AG04450 (cell line): ENCODE results near the gene ZNF212. TPM values are rescaled to one million over a fixed set of nuclear protein-coding genes. Genes with fewer than 3 reads are reported as not detected.
"Not testable (repeated sequence)": the region's sequence is repeated elsewhere in the genome, so short reads cannot be mapped to it uniquely, and the experiment has no call there.

Source experiments
- CTCF ChIA-PET: fragments of 300-600, 350-600 bp; formaldehyde crosslinking; extraction: SDS; loops from one replicate; lab custom pipeline; 2022; ENCODE audit warnings: antibody characterized with exemption, inconsistent platforms; lab: Charles Lee
- POLR2A ChIA-PET: fragments of 350-600 bp; formaldehyde crosslinking; extraction: SDS; loops from one replicate; lab custom pipeline; 2021; ENCODE audit warnings: antibody characterized with exemption, inconsistent platforms; lab: Yijun Ruan, JAX
- DNase-seq: peaks from one replicate; pipeline ENCODE4 v3.0.0-alpha.2; 2011; ENCODE audit warnings: low read depth, low spot score
- H3K27ac ChIP-seq: one replicate; pipeline ENCODE4 v1.5.1; 2012; ENCODE audit warnings: low read depth, low read length, control low read depth
- H3K27me3 ChIP-seq: one replicate; pipeline ENCODE4 v1.6.0; 2012; ENCODE audit warnings: low read length; ENCODE audit not compliant: control insufficient read depth, insufficient read depth
- H3K4me3 ChIP-seq: 2 replicates; pipeline ENCODE4 v1.5.1; 2011; ENCODE audit warnings: mild to moderate bottlenecking, low read depth, low read length, control low read depth
- H3K9me3 ChIP-seq: 2 replicates; pipeline ENCODE4 v1.5.1; 2012; ENCODE audit warnings: low read length; ENCODE audit not compliant: control insufficient read depth, insufficient read depth
- CTCF ChIP-seq: IDR thresholded peaks from 2 replicates; pipeline ENCODE4 v1.5.1; 2011; ENCODE audit warnings: low read depth, low read length, control low read depth, inconsistent platforms
- polyA plus RNA-seq: library from polyadenylated mRNA; depleted of rRNA; stranded (reverse); fragments of >200 nt; gene quantifications from 2 replicates; pipeline ENCODE4 v1.2.3, GENCODE V29; 2011

Gene ZNF212
- polyA plus RNA-seq, 1 experiment, result 4.1 TPM

- Histone ChIP-seq H3K4me3 (no peak overlapping the region), H3K27ac (no peak overlapping the region), H3K9me3 (peaks cover 13% of the 10 kb centered on the region; the same call in 1 of the 2 replicates), H3K27me3 (no peaks in the 10 kb centered on the region)
- ChIA-PET POLR2A (interaction anchor here (1.5 kb wide), 1 partner anchor 33 kb away, joined by 4 read pairs; the partner anchor contains the start of gene ZNF282), CTCF (interaction anchor here (0.6 to 1.2 kb wide), 5 partner anchors 19 to 102 kb away, joined by 3 read pairs; partner anchors contain the start of genes ZNF425 and ZNF783)
- DNase-seq, result no peak
- no peak for TF ChIP-seq CTCF
Observed at GRCh38 chr7:149228831-149229471, 10.5 kb upstream of the ZNF212 start.

GRCh38 chr7:149229526-149229925 is 9.9 kb upstream of the ZNF212 start:
- H3K27ac ChIP-seq, result no peak overlapping the region
- H3K9me3 ChIP-seq, result peaks cover 13% of the 10 kb centered on the region; the same call in 1 of the 2 replicates
- H3K4me3 ChIP-seq, result no peak overlapping the region
- no peak for TF ChIP-seq CTCF
- POLR2A ChIA-PET, result interaction anchor here (1.5 kb wide), 1 partner anchor 34 kb away, joined by 4 read pairs; the partner anchor contains the start of gene ZNF282
- H3K27me3 ChIP-seq, result no peaks in the 10 kb centered on the region
- CTCF ChIA-PET, result interaction anchor here (0.6 to 1.1 kb wide), 3 partner anchors 23 to 103 kb away, joined by 3 read pairs; partner anchors contain the start of genes ZNF425 and ZNF783
- no peak for DNase-seq

DNA sequence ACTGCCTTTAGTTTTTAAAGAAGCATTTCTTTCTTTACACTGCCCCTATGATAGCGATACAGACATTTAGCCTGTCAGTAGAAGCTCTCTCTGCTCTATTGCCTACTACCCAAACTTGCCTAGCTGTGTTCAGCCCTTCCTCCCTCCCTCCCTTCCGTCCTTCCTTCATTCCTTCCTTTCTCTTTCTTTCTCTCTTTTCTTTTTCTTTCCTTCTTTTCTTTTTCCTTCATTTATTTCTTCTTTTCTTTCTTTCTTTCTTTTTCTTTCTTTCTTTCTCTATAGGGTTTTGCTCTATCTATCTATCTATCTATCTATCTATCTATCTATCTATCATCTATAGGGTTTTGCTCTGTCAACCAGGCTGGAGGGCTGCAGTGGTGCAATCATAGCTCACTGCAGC is 7.1 kb upstream of the ZNF212 start:
- DNase-seq, result no peak
- H3K27me3 ChIP-seq, result no peaks in the 10 kb centered on the region
- peak overlapping the region; percentile 96 for H3K27ac ChIP-seq
- H3K4me3 ChIP-seq, result no peak overlapping the region
- CTCF ChIA-PET, result interaction anchor here (1.1 to 1.3 kb wide), 2 partner anchors 9 to 29 kb away, joined by 4 to 7 read pairs; no protein-coding TSS in a partner anchor
- H3K9me3 ChIP-seq, result no peaks in the 10 kb centered on the region; the same call in 1 of the 2 replicates
- POLR2A ChIA-PET, result no interaction called here
- TF ChIP-seq CTCF, result no peak

- H3K4me3 ChIP-seq, H3K27me3 ChIP-seq, H3K9me3 ChIP-seq: not testable (repeated sequence)
- ChIA-PET POLR2A (interaction anchor here (0.5 to 1.6 kb wide), 4 partner anchors 28 to 476 kb away, joined by 3 to 12 read pairs (median 4); partner anchors contain the start of genes ZNF282 and ZNF783), CTCF (interaction anchor here (1.0 kb wide), 1 partner anchor 14 kb away, joined by 3 read pairs; no protein-coding TSS in a partner anchor)
- H3K27ac ChIP-seq, result peak overlapping the region; percentile 96
- peak; percentile 68 for DNase-seq
Observed at GRCh38 chr7:149233655-149234204, 5.7 kb upstream of the ZNF212 start.

- Histone ChIP-seq H3K4me3 (no peak overlapping the region), H3K27me3 (no peaks in the 10 kb centered on the region), H3K27ac (no peak overlapping the region), H3K9me3 (no peaks in the 10 kb centered on the region; the same call in 1 of the 2 replicates)
- CTCF ChIA-PET, result no interaction called here
- no peak for DNase-seq
- POLR2A ChIA-PET, result no interaction called here
- no peak for TF ChIP-seq CTCF
Observed at GRCh38 chr7:149237502-149237901, 1.9 kb upstream of the ZNF212 start.
